Peyer's patch (tissue), 4 donors: Measurements from ENCODE around the gene AJAP1. TPM values are rescaled to one million over a fixed set of nuclear protein-coding genes. Genes with fewer than 3 reads are reported as not detected.

Experiments
- DNase-seq, 3 donors: peaks; one replicate each; pipeline ENCODE4 v3.0.0-alpha.2; 2017 to 2019
- H3K27ac ChIP-seq, 4 donors: fragments of 200-600 bp; sonication (generic); one replicate each; pipeline ENCODE4 v1.5.1; 2016 to 2019
- H3K27me3 ChIP-seq, 2 donors: fragments of 200-600 bp; sonication (generic); one replicate each; pipeline ENCODE4 v1.5.1; 2019
- H3K36me3 ChIP-seq, 3 donors: fragments of 200-600 bp; sonication (generic); one replicate each; pipeline ENCODE4 v1.5.1; 2016 to 2019
- H3K4me1 ChIP-seq, 4 donors: fragments of 200-600 bp; sonication (generic); one replicate each; pipeline ENCODE4 v1.5.1; 2016 to 2019
- H3K4me3 ChIP-seq, 4 donors: fragments of 200-600 bp; sonication (generic); 1 replicate in 3 of 4; 2 replicates in 1 of 4; pipeline ENCODE4 v1.5.1; 2016 to 2019; ENCODE audit warnings: mild to moderate bottlenecking in 1 of 4
- H3K9me3 ChIP-seq, 4 donors: fragments of 200-600 bp; sonication (generic); one replicate each; pipeline ENCODE4 v1.5.1; 2016 to 2019; ENCODE audit warnings: mild to moderate bottlenecking in 1 of 4
- POLR2A ChIP-seq, 2 donors: fragments of 450-650 bp; IDR thresholded peaks; one replicate each; pipeline ENCODE4 v1.5.1; 2017; ENCODE audit warnings: antibody characterized with exemption in 2 of 2, mild to moderate bottlenecking in 2 of 2, moderate library complexity in 2 of 2
- total RNA-seq, 4 donors: library from RNA; depleted of rRNA; stranded (reverse); fragments of >200 nt; gene quantifications; one replicate each; pipeline ENCODE4 v1.1.0, GENCODE V29; 2016
- TF ChIP-seq, protein P1 (sequence below), 6 experiments: fragments of 450-650 bp in 4 of 6; fragments of 200-600 bp in 2 of 6; sonication (generic) in 1 of 6; IDR thresholded peaks; one replicate each; pipeline ENCODE4 v1.5.1; 2017 to 2019; ENCODE audit warnings: antibody characterized with exemption in 6 of 6, mild to moderate bottlenecking in 3 of 6, moderate library complexity in 1 of 6

The AJAP1 gene
- total RNA-seq, 4 donors from 2014 or later, result 0.09 to 0.35 (median 0.13) TPM; not detected in 1

GRCh38 chr1:4621646-4622045 lies 32.8 kb upstream of the AJAP1 start:
- no peak for DNase-seq

GRCh38 chr1:4622821-4623220 lies 31.6 kb upstream of the AJAP1 start:
- no peaks in the 10 kb centered on the region for H3K4me1 ChIP-seq
- no peak for TF ChIP-seq POLR2A (IDR thresholded peaks at IDR 0.05)
- TF ChIP-seq, protein P1, sequence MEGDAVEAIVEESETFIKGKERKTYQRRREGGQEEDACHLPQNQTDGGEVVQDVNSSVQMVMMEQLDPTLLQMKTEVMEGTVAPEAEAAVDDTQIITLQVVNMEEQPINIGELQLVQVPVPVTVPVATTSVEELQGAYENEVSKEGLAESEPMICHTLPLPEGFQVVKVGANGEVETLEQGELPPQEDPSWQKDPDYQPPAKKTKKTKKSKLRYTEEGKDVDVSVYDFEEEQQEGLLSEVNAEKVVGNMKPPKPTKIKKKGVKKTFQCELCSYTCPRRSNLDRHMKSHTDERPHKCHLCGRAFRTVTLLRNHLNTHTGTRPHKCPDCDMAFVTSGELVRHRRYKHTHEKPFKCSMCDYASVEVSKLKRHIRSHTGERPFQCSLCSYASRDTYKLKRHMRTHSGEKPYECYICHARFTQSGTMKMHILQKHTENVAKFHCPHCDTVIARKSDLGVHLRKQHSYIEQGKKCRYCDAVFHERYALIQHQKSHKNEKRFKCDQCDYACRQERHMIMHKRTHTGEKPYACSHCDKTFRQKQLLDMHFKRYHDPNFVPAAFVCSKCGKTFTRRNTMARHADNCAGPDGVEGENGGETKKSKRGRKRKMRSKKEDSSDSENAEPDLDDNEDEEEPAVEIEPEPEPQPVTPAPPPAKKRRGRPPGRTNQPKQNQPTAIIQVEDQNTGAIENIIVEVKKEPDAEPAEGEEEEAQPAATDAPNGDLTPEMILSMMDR (IDR thresholded peaks at IDR 0.05), result no peak

More at GRCh38 chr1:4621646-4622045, 32.8 kb upstream of the AJAP1 start:
- Histone ChIP-seq H3K27ac (no peak overlapping the region), H3K9me3 (no peaks in the 10 kb centered on the region), H3K27me3 (no peaks in the 10 kb centered on the region), H3K36me3 (no peaks in the 10 kb centered on the region), H3K4me1 (no peaks in the 10 kb centered on the region), H3K4me3 (no peak overlapping the region)
- no peak for TF ChIP-seq POLR2A (IDR thresholded peaks at IDR 0.05)
- TF ChIP-seq, protein P1 (IDR thresholded peaks at IDR 0.05), result no peak

GRCh38 chr1:4624141-4624715 lies 30.2 kb upstream of the AJAP1 start:
- Histone ChIP-seq H3K9me3 (no peaks in the 10 kb centered on the region), H3K4me3 (no peak overlapping the region), H3K27ac (no peak overlapping the region), H3K36me3 (no peaks in the 10 kb centered on the region), H3K27me3 (no peaks in the 10 kb centered on the region), H3K4me1 (no peaks in the 10 kb centered on the region)
- TF ChIP-seq POLR2A (IDR thresholded peaks at IDR 0.05), result no peak
- TF ChIP-seq, protein P1 (IDR thresholded peaks at IDR 0.05), result no peak
- no peak for DNase-seq

More at GRCh38 chr1:4622821-4623220, 31.6 kb upstream of the AJAP1 start:
- DNase-seq, result no peak
- Histone ChIP-seq H3K27ac (no peak overlapping the region), H3K4me3 (no peak overlapping the region), H3K27me3 (no peaks in the 10 kb centered on the region), H3K36me3 (no peaks in the 10 kb centered on the region), H3K9me3 (no peaks in the 10 kb centered on the region)

- Histone ChIP-seq H3K4me1 (no peaks in the 10 kb centered on the region), H3K27ac (no peak overlapping the region), H3K9me3 (no peaks in the 10 kb centered on the region), H3K4me3 (no peak overlapping the region), H3K36me3 (no peaks in the 10 kb centered on the region), H3K27me3 (no peaks in the 10 kb centered on the region)
- no peak for DNase-seq
- TF ChIP-seq, protein P1 (IDR thresholded peaks at IDR 0.05), result no peak
- TF ChIP-seq POLR2A (IDR thresholded peaks at IDR 0.05), result no peak
These were observed 29.6 kb upstream of the AJAP1 start for GRCh38 chr1:4624801-4625200.

DNA sequence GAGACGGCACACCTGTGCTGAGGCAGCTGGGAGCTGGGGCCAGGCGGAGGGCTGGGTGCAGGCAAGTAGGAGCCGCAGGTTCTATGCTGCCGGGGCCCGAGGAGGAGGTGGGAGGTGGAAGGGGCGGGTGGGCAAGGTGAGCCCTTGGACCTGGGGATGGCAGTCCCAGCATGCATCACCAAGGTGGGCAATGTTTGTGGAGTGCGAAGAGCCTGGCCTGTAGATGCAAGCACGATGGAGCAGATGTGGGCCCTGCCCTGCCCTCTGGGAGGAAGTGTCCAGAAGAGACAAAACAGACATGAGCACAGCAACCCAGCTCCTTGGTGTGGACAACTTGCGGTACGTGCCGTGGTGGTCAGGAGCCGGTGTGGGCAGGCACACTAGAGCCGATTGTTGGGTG lies 28.3 kb upstream of the AJAP1 start:
- no peak for DNase-seq
- Histone ChIP-seq H3K4me3 (no peak overlapping the region), H3K36me3 (no peaks in the 10 kb centered on the region), H3K27ac (no peak overlapping the region), H3K4me1 (no peaks in the 10 kb centered on the region), H3K27me3 (no peaks in the 10 kb centered on the region), H3K9me3 (no peaks in the 10 kb centered on the region)
- no peak for TF ChIP-seq POLR2A (IDR thresholded peaks at IDR 0.05)
- TF ChIP-seq, protein P1 (IDR thresholded peaks at IDR 0.05), result no peak
